Kidney (tissue), 14 donors: ENCODE results near the gene RBBP8. TPM values are rescaled to one million over a fixed set of nuclear protein-coding genes. Genes with fewer than 3 reads are reported as not detected.

ENCODE experiments used
- DNase-seq, 5 donors: peaks; one replicate each; pipeline ENCODE4 v3.0.0-alpha.2; 2013 to 2020
- FAIRE-seq: peaks from 2 replicates; lab custom pipeline; 2012; peaks lifted over from hg19 to GRCh38; lab: Jason Lieb, UNC
- H3K27ac ChIP-seq, 2 donors: one replicate each; pipeline ENCODE4 v1.7.0; 2013; ENCODE audit warnings: low read depth in 2 of 2, low read length in 2 of 2, inconsistent platforms in 1 of 2
- H3K27me3 ChIP-seq: one replicate; pipeline ENCODE4 v1.7.1; 2013; ENCODE audit warnings: low read length, inconsistent platforms; ENCODE audit not compliant: control insufficient read depth, insufficient read depth
- H3K36me3 ChIP-seq, 3 donors: one replicate each; pipeline versions ENCODE4 v1.7.0 to v1.7.1; 2013; ENCODE audit warnings: low read length in 3 of 3, control low read depth in 1 of 3, inconsistent platforms in 1 of 3; ENCODE audit not compliant: insufficient read depth in 3 of 3, control insufficient read depth in 2 of 3
- H3K4me1 ChIP-seq, 3 donors: one replicate each; pipeline versions ENCODE4 v1.7.0 to v1.7.1; 2013; ENCODE audit warnings: low read length in 3 of 3, inconsistent platforms in 1 of 3, low read depth in 1 of 3; ENCODE audit not compliant: control insufficient read depth in 2 of 3, insufficient read depth in 2 of 3
- H3K4me3 ChIP-seq, 3 donors: one replicate each; pipeline versions ENCODE4 v1.7.0 to v1.8.1; 2013; ENCODE audit warnings: low read length in 3 of 3, control low read depth in 1 of 3, inconsistent platforms in 1 of 3
- H3K9ac ChIP-seq, 3 donors: one replicate each; pipeline versions ENCODE4 v1.7.0 to v1.7.1; 2013; ENCODE audit warnings: low read length in 3 of 3, control low read depth in 1 of 3, inconsistent platforms in 1 of 3
- H3K9me3 ChIP-seq, 3 donors: one replicate each; pipeline versions ENCODE4 v1.7.0 to v1.7.1; 2013; ENCODE audit warnings: low read length in 3 of 3, control low read depth in 1 of 3, inconsistent platforms in 1 of 3; ENCODE audit not compliant: control insufficient read depth in 2 of 3, insufficient read depth in 1 of 3
- intact Hi-C: fragments of 100-400 bp; cut with DNase I; formaldehyde crosslinking; loops from one replicate; pipeline ENCODE4 v1.11.1; 2022
- polyA plus RNA-seq: library from polyadenylated mRNA; stranded (reverse); fragments of 350-450 nt; fragmentation: Illumina TruSeq; extraction: RNeasy Lipid Tissue Mini Kit (QIAGEN cat#74804); gene quantifications from one replicate; pipeline ENCODE4 v1.2.3, GENCODE V29; 2014; ENCODE audit warnings: low read depth, low replicate concordance; ENCODE audit not compliant: insufficient read depth
- total RNA-seq: library from RNA; stranded (reverse); fragmentation: NEBNext Ultra II Directional; extraction: Animal tissue kit (Norgen Biotek cat#: 25700); gene quantifications from one replicate; pipeline ENCODE4 v1.2.1, GENCODE V29; 2021
- TF ChIP-seq, protein P1 (sequence below): IDR thresholded peaks from 3 replicates; pipeline ENCODE4 v1.5.1; 2012; ENCODE audit warnings: mild to moderate bottlenecking, moderate library complexity, borderline replicate concordance; ENCODE audit not compliant: insufficient read depth; ENCODE audit errors: extremely low read depth
- donor health status: control.
- donor health status: control.
- donor health status: control.
- donor health status: control.
- donor health status: control.
- donor health status: DM: yes; HTN: yes; CAD: no.
- donor health status: Normal renal cell carcinoma (clear cell type).

RBBP8 gene
- total and polyA plus RNA-seq, 2 donors from 2014 or later = 45.8 to 166 TPM

DNA sequence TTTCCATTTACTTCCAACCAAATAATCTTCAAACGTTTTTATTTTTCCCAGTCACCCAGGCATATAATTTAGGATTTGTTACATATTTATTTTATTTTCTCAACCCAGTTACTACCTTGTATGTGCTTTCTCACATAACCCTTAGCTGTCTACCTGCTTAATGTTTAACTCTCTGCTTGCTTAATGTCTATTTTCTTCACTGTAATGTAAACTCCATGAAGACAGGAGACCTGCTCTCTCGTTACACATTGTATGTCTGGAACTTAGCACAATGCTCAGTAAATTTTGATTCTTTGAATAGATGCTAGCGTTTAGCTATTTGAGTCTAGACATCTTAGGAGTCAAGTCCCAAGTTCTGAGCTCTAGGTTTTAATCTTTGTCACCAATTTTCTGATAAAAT is 70.2 kb downstream of the RBBP8 start:
- DNase-seq = no peak
- no peak overlapping the region for H3K27ac ChIP-seq
- no peak overlapping the region for H3K4me3 ChIP-seq
- intact Hi-C loops = no loop called here
- no peaks in the 10 kb centered on the region for H3K9me3 ChIP-seq
- no peaks in the 10 kb centered on the region for H3K27me3 ChIP-seq
- TF ChIP-seq, protein P1, sequence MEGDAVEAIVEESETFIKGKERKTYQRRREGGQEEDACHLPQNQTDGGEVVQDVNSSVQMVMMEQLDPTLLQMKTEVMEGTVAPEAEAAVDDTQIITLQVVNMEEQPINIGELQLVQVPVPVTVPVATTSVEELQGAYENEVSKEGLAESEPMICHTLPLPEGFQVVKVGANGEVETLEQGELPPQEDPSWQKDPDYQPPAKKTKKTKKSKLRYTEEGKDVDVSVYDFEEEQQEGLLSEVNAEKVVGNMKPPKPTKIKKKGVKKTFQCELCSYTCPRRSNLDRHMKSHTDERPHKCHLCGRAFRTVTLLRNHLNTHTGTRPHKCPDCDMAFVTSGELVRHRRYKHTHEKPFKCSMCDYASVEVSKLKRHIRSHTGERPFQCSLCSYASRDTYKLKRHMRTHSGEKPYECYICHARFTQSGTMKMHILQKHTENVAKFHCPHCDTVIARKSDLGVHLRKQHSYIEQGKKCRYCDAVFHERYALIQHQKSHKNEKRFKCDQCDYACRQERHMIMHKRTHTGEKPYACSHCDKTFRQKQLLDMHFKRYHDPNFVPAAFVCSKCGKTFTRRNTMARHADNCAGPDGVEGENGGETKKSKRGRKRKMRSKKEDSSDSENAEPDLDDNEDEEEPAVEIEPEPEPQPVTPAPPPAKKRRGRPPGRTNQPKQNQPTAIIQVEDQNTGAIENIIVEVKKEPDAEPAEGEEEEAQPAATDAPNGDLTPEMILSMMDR = no peak
- H3K9ac ChIP-seq = no peak overlapping the region
- no peaks in the 10 kb centered on the region for H3K4me1 ChIP-seq
- peaks cover 0 to 2% (median 0%) of the 10 kb centered on the region in 3 donors for H3K36me3 ChIP-seq
- FAIRE-seq = no peak

DNA sequence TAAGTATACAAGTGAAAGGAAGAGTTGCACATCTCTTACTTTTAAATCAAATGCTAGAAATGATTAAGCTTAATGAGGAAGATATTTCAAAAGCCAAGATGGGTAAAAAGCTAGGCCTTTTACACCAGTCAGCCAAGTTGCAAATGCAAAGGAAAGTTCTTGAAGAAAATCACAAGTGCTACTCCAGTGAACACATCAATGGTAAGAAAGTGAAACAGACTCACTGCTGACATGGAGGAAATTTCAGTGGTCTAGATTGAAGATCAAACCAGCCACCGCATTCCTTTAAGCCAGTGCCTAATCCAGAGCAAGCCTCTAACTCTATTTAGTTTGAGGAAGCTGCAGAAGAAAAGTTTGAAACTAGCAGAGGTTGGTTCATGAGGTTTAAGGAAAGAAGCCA is 79.1 kb downstream of the RBBP8 start:
- DNase-seq (no peak), FAIRE-seq (no peak)
- TF ChIP-seq, protein P1 = no peak
- Histone ChIP-seq H3K4me1 (no peaks in the 10 kb centered on the region), H3K9me3 (no peaks in the 10 kb centered on the region), H3K9ac (no peak overlapping the region), H3K4me3 (no peak overlapping the region), H3K27me3 (no peaks in the 10 kb centered on the region), H3K27ac (no peak overlapping the region), H3K36me3 (no peaks in the 10 kb centered on the region)
- intact Hi-C loops = no loop called here

DNA sequence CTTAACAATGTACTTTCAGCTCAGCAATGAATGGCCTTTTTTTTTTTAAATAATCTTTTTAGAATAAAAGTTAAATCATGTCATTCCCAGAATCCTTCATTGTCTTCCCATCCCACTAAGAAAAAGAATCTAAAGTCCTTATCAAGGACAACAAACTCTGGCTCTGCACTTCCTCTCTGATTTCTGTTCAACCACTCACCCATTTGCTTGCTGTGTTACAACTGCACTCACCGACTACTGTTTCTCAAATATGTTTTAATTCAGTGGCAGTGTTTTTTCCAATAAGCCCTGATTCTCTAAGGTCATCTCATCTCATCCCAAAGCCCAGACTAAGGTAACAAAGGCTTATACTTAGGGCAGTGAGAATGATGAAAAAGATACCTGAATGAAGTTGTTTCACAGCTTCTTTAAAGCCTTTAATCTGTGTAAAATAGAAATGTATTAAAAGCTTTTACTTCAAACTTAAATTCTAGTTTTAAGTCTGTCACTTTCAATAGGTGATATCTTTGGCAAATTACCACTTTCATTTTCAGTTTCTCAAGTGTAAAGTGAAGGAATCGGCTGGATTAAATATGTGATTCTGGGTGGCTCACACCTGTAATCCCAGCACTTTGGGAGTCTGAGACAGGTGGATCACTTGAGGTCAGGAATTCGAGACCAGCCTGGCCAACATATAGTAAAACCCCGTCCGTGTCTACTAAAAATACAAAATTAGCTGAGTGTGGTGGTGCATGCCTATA is 87.6 kb downstream of the RBBP8 start:
- Histone ChIP-seq H3K9ac (no peak overlapping the region), H3K27ac (no peak overlapping the region), H3K4me1 (no peaks in the 10 kb centered on the region), H3K4me3 (no peak overlapping the region), H3K27me3 (no peaks in the 10 kb centered on the region), H3K9me3 (no peaks in the 10 kb centered on the region), H3K36me3 (peaks cover 0 to 13% (median 0%) of the 10 kb centered on the region in 3 donors)
- TF ChIP-seq, protein P1 = no peak
- no peak for DNase-seq
- FAIRE-seq = no peak
- intact Hi-C loops = no loop called here
